HG03520 (cell line): Measurements from ENCODE around the gene WIZ.

ENCODE experiments used
- ATAC-seq: cut with Tn5 transposase; IDR thresholded peaks from one replicate; pipeline ENCODE4 v1.9.1; 2021; ENCODE audit warnings: mild to moderate bottlenecking, moderate library complexity; ENCODE audit not compliant: unreplicated experiment

The WIZ gene

DNA sequence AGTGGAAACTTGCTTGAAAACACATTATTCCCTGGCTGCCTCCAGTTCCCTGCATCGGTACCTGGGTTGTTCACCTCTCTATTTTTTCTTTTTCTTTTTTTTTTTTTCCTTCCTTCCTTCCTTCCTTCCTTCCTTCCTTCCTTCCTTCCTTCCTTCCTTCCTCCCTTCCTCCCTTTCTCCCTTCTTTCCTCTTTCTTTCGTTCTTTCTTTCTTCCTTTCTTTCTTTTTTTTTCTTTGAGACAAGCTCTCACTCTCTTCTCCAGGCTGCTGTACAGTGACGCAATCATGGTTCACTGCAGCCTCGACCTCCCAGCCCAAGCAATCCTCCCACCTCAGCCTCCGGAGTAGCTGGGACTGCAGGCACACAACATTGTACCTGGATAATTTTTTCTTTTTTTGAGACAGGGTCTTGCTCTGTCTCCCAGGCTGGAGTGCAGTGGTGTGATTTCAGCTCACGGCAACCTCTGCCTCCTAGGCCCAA is 18.0 kb upstream of the WIZ start:
- no peak for ATAC-seq

DNA sequence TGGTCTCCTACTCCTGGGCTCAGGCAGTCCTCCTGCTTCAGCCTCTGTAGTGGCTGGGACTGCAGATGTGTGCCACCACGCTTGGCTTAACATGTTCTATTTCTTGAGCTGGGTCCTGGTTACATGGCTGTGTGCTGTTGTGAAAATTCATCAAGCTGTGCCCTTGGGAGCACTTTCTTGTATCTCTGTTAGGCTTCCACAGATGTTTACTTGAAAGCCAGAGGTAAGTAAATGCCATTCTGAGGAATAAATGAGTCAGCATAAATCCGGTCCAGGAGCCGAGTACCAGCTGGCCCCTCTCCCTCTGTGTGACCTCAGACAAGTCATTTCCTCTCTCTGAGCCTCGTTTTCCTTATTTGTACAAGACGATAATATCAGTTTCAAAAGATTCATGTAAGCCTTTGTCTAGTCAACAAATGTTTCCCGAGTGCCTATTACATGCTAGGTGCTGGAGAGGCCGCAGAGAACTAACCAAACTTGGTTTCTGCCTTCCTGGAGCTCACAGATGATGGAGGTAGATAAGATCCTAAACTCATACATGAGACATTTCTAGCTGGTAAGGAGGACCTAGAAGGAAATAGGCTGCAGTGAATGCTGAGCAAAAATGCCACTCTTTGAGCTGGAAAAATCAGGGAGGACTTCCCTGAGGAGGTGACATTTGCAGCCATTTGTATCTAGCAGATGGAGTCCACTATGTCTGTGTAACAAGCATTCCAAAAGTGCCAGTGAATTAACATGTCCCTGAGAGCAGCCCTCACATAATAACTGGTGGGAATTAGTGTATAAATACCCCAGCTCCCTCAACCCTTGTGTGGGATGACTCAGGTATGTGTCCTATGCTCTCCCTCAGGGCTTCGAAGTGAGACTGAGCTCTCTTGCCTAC is 17.3 kb upstream of the WIZ start:
- ATAC-seq: no peak

DNA sequence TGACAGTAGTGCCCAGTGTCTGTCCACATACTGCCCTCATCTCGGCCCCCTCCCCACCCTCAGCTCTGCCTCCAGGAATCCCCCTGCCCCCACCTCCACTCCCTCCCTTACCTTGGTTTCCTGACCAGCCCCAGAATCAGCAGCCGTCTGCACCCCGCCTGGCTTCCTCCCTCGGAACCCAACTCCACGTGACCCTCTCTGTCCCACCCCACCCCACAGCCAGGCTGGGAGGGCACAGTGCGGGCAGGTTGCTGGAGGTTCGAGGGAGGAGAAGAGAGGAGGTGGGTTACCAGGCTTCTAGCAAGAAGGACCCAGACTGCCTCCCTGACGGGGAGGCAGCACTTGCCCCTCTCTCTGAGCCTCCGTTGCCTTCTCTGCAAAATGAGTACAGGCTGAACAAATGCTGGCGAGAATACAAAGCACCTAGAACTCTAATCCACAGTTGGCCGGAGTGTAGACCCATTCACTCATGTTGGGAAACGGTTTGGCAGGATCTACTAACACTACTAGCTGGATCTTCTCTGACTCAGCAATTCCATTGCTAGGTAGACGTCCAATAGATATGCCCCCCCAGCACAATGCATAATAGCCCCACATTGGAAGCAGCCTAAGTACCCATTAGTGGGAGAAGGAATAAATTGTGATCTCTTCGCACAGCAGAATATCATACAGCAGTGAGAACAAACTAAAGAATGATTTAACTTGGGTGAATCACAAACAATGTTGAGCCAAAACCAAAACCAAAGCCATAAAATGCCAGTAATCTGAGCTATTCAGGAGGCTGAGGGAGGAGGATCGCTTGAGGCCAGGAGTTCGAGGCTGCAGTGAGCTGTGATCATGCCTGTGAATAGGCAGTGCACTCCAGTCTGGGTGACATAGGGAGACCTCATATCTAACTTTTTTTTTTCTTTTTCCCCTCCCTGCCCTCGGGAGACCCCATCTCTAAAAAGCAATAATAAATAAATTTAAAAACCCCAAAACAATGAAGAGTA is 14.9 kb upstream of the WIZ start, which contains the start of gene RASAL3:
Gene RASAL3, minus strand, starts transcription at position 151 of the 992 bp plus-strand sequence. CDS start 186 bp downstream, outside the sequence.
- ATAC-seq: no peak

DNA sequence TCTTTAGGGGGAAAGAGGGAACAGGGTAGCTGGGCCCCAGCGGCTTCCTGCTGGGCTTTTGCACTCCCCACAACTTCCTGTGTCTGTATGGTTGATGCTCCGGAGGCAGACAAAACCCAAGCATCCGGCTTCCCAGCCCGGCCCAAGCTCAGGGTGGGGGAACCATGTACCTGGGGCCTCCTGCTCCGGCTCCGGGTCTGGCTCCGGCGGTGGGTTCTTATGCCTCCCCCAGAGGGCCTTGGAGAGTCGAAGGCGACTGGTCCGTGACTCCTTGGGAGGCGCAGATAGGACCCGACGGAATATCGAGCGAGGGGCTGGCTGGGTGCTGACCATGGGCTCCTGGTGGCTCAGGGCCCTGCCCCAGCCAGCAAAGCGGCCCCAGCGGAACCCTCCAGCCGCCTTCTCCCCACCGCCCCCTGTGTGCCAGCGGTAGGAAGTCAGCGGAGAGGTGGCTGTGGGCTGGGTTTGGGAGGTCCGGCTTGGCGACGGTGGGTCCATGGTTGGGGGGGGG is 14.2 kb upstream of the WIZ start:
- ATAC-seq: no peak

DNA sequence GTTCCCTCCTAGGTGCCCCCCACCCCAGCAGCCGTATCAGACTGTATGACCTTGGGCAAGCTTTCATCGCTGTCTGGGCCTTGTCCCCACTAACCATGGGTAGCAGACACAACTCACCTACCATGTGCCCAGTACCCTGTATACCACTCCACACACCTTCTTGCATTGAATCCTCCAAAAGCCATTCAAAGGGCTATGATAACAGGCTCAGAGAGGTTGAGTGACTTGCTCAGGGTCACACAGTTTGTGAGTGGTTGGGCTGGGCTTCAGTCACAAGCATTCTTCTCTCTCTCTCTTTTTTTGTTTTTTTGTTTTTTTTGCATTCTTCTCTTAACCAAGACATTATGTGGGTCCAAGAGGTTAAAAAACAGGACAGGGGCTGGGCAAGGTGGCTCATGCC is 11.9 kb upstream of the WIZ start:
- ATAC-seq: no peak

DNA sequence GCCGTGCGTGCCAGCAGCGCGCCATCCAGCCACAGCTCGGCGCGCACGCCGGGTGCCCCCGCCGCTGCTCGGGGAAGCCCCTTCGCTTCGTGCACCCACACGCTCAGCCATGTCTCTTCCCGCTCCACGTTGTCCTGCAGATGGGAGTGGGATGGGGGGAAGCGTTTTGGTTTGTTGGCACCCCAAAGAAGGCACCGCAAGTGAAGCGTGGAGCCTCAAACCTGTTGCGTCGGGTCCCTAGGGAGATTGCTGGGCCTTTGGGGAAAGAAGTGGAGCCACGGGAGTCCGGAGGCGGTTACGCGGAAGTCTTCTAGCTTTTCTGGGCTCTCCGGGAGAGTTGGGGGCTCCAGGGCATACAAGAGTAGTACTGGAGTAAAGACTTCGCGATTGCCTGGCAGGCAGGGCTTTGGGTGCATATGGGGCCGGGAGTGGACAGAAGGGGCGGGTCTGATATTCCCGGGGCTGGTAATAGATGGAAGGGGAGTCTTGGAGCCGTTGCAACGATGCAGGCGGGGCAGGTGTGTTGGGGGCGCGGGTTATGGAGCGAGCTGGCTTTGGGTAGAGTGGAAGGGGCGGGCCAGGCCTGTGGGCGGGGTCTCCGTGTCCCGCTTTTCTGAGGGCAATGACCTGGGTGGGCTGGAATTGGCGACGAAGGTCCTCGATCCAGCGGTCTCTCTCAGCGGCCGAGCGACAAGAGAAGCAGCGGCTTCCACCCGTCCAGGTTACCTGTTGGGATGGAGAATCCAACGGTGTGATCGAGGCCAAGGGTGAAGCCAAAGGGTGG is 8.1 kb upstream of the WIZ start:
- no peak for ATAC-seq

DNA sequence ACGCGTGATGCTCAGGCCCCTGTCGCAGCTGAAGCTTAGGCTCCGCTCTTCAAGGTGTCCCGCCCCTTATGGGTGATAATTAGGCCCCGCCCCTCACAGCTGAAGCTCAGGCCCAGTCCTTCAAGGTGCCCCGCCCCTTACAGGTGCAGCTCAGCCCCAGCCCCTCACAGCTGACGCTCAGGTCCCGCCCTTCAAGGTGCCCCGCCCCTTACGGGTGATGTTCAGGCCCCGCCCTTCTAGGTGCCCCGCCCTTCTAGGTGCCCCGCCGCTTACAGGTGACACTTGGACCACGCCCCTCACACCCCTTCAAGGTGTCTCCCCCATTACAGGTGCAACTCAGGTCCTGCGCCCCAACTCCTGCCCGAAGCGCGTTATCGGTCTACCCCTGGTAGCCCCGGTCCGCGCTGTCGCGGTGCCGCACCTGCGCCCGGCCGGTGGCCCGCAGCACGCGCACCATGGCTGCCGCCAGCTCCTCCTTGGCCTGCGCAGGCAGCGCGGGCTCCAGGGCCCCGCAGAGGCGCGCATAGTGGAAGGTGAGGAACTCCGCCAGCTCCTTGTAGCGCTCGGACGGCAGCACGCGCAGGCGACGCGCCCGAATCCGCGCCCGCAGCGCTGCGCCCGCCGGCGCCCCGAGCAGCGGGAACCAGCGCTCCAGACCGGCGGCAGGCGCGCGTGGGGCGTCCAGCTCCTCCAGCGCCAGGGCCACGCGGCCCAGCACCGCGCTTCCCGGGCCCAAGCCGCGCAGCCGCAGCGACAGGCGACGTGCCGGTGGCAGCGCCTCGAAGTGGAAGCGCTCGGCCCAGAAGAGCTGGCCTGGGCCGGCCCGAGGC is 7.3 kb upstream of the WIZ start:
- no peak for ATAC-seq

DNA sequence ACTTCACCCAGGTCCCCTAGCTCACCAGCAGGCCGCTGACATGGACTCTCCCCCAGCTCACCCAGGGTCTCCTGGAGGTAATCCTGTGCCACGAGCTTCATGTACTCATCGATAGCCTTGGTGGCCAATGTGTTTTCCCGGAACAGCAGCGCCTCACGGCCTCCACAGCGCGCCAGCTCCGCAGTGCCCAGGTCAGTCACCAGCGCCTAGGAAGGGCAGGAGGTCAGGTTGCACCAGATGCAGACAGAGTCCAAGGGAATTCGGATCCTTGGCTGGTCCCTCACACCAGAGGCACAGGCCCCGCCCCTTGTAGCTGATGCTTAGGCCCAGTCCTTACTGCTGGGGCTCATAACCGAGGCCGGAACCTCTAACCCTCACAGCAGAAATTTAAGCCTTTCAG is 6.7 kb upstream of the WIZ start:
- no peak for ATAC-seq

DNA sequence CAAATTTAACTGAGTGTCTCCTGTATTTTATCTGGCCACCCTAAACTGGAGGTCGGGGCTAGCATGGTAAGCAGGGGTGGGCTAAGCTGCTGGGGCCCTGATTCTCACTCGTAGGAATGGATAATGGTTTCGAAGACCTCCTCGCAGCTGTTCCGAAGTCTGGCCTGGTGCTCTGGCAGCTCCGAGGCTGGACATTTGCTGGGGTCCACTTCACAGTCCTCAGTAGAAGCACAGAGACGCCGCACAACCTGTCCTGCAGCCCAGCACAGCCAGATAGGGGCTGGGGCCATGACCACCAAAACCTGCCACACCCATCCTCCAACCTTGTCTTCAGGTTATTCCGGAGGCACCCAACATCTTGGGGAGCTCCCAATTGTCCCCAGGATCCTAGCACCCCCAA is 6.2 kb upstream of the WIZ start:
- no peak for ATAC-seq

DNA sequence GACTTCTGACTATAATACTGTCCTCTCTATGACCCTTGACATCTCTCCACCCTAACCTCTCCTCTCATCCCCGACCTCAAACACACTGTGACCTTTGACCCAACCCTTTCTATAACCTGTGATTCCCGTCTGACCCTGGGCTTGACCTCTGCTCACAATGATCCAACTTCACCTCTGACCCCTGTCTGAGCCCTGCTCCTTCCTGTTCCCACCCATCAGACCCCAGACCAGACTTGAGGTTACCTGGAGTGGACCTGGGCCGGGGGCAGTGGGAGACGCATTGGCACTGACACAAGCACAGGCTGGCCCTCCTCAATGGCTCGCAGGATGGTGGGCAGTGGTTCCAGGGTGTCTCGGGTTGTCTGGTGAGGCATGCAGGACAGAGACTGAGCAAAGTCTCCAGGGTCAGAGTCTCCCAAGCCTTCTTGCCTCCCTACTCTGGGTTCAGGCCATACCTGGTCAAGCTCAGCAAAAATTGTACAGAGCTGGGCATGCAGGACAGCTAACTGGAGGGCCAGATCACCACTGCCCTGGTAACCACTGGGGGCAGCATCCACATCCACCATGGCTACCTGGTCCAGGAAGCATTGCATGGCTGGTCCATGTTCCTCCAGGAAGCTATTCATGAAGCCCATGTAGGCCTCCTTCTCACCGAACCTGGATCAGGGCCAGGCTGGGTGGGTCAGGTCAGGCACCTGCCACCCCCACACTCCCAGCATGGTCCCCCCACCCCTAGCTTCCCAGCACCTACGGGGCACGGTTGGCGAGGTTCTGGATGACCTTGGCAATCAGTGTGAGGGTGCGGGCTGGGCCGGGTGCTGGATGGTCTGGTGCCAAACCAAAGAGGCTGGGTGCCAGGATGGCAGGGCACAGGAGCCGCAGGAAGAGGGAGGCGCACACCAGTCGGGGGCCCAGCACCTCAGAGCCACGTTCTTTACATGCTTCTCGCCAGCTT is 4.4 kb upstream of the WIZ start:
- ATAC-seq: no peak

DNA sequence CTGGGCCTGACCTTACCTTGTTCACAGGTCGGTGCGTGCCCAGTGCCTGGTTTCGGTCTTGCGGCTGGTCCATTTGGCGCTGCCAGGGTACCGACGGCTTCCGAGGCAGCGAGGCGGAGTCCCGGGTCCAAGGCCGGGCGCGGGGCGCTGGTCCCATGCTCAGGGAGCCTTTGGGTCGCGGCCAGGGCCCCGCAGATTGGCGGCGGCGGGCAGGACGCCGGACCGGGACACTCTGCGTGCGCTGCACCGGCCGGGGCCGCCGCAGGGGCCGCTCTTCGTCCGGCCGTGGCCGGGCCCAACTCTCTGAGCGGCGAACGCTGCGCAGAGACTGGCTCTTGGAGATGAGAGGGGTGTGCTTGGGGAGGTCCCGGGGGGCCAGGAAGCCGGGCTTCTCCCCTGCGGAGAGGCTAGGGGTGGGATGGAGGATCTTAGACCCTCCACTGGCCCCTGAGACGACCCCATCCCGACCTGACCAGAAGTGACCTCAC is 3.4 kb upstream of the WIZ start:
- ATAC-seq: no peak

DNA sequence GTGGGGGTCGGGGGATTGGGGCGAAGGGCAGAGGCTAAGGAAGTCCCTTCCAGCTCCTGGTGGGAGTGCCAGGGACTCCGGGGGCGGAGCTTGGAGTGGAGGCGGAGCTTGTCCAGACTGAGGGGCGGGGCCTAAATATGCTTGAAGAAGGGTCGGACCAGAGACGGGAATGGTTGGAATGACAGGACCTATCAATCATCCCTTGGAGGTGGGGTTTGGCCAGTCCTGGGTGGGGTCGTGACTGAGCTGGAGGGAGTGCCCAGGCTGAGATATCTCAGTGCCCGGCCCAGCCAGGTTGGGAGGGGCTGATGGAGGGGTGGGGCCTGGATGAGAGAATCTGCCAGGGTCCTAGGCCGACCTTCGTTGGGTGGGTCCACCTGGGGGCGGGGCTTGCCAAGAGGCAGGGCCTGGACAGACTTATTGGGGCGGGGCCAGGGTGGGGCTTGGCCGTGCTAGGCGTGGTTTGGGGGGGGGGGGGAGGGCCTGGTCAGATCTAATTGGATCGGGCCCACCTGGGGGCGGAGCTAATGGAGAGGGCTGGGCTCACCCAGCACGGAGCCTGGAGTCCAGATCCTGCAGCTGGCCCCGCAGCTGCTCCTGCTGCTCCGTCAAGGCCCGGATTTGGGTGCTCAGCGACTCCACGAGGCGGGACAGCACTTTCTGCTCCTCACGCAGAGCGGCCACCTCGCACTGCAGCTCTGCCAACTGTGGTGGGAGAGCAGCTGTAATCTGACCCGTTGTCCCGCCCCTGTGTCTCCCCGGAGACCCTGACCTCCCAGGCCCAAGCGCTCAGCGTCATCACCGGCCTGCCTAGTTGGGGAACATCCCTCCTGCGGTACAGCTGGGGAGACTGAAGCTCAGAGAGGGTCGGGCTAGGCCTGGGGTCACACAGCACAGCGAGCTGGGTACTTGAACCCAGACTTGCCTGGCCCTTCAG is 2.6 kb upstream of the WIZ start:
- no peak for ATAC-seq

DNA sequence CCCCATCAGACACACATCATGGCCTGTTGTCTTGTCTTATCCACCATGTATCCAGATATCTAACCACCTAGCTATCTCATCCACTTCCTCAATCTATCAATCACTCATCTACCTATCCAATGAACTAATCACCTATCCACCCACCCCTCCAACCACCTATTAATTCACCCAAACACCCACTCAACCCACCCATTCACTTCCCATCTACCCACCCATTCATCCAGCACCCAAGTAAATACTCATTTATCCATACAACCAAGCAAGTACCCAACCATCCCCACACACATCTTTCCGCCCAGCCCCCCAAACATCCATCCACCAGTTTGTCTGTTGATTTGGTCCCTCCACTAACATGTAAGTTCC is 753 bp upstream of the WIZ start:
- ATAC-seq: no peak

DNA sequence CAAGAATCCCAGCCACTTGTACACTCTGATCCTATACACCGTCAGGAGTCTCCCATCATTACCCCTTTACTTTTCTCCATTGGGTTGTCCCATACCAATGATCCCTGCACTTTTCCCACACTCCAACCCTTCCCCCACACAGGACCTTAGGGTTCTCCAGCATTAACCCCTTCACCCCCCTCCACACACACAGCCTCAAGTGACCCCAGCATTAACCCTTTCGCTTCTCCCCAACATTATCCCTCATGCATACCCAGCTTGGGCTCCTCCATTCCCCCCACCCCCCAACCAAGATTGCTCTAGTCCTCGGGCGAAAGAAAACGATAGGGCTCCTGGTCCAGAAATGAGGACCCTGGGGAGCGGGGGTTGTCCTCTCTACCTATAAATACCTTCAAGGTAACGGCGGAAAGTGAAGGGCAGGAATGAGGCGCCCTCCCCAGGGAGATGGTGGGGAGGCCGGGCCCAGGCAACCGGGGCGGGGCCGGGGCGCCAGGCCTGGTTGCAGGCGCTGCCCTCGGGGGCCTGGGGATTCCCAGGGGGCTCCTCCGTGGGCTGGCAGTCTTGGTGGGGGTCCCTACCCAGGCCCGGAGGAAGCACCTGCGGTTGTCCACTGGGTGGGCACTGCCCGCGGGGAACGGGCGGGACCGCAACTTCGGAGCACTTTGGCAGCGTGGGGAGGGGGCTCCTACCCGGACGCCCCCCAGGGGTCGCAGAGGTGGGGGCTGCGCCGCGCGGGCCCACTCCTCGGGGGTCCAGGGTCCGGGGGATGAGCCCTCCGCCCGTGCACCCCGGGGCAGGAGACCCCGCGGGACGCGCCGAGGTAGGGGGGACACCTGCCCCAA is 757 bp downstream of the WIZ start:
- no peak for ATAC-seq

DNA sequence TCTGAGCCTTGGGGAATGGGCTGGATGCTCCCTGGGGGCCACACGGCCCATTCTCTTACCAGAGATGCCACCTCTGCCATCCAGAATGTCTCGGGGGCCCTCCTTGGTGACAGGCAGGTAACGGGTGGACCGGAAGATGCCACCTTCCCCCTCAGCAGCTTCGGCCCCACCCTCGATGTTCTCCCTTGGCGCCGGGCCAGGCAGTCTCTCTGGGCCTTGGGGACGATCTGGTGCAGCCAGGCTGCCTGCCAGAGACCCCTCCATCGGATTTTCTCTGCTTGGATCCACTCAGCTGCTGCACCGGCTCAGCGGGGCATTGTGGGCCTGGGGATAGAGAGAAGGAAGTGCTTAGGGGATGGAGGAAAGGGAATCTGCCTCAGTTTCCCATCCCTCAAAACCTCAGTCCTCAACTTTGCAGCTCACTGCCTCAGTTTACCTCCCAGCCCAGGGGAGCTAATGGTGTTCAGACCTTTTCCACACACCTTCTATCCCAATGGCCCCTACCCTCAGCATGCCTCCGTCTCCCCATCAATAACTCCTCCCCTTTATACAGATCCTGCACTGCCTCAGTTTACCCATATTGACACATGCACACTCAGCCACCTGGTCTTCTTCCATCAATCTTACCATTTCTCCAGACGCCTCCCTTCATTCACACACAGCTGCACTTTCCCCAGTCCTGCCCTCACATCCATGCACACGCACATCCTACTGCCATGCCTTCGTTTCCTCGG is 1.5 kb downstream of the WIZ start:
- no peak for ATAC-seq

DNA sequence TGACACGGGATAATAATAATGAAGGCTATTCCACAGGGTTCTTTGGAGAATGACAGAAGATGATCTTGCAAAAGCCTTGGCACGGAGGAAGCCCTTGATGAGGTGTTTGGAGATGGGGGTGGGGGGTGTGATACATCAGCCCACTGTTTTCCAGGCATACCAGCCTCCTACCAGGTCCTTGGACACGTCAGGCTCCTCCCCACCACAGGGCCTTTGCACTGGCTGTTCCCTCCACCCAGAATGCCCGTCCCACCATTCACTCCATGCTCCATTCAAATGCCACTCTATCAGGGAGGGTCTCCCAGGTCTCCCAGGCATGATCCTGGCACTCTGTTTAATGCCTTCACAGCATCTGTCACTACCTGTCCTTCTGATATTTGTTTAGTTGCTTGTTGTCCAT is 2.7 kb downstream of the WIZ start:
- ATAC-seq: no peak
